ENCODE data around the gene SNX18.

SNX18 gene

DNA sequence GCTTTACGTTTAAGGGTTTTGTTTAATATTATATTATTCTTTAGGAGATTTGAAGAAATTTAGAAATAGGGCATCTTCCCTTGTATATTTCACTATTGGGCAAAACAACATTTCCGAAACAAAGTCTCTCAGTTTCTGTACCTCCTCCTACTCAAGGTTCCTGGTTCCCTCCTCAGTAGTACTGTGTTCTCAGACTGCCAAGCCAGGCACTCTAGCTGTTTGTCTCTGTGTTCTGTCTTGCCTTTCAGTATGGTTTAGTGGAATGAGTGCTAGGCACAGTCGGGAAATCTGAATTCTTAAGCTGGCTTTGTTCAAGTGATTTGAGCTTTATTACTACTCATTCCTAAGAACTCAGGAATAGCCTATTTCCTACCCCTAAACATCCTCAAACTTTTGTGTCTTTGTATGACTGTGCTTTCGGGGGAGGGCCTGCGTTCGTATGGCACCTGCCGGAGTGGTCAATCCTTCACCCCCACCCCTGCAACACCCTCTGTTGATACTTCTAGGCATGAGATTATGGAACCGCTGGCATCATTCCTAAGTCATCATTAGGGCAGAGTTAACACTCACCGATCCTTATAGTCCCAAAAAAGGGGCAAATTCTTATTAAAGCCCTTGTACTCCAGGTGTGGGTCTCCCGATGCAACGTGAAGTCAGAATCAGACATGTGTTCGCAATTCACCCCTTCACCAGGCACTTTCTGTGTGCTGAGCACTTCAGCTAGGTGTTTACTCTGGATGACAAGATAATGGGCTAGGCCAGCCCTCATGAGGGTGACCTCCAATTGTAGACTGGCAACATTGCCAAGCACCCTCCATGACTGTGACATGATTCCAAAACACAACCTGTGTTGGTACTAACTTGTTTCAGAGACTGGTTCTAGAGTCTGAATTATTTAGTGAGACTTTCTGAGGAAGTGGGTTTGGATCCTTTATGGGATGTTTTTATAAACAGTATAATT lies 24.5 kb downstream of the SNX18 start:
- no peak for DNase-seq (ENCODE audit: low read depth in 3 of 3)

DNA sequence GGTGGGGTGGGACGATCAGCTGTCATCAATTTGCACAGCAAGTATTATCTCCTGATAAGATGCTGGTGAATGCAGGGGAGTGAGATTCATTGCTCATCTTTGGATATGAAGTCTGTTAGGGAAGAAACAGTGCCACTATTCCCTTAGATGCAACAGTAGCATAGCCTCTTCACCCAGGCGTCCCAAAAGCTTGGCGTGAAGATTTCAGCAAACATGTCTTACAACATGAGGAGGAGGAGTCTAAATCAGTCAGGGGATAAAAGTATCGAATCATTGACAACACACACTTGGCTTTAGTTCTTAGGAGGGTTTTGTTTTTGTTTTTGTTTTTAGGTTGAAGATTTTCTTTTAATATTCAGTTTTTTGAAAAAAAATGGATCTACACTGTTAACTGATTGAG lies 26.5 kb downstream of the SNX18 start:
- DNase-seq (ENCODE audit: low read depth in 3 of 3): no peak

GRCh38 chr5:54545796-54546195 lies 28.2 kb downstream of the SNX18 start:
- DNase-seq (ENCODE audit: low read depth in 3 of 3): no peak

DNA sequence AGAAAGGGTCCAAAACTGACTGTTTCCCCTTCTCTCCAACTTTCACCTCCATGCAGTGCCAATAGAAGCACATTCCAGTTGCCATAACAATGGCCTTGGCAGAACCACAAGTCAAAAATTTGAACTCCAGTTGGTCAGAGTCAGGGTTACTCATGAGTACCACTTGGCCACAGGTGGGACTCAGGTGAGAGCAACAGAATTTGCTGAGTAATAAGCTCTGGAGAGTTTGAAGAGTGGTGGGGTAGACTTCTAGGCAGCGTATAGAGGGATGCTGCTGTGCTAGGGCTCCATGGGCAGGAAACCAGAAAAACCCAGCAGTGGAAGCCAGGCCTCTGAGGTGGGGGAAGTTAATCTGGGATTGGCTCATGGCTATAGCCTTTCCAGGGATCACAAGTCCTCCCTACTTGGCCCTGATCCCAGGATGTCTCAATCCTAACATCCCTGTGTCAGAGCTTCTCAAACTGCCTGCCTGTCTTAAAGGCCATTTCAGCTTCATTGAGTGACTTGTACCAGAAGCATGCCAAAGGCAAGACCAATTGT lies 30.2 kb downstream of the SNX18 start:
- no peak for DNase-seq (ENCODE audit: low read depth in 3 of 3)

- no peak for DNase-seq (ENCODE audit: low read depth in 3 of 3)
These were observed 31.0 kb downstream of the SNX18 start for GRCh38 chr5:54548565-54548964.

DNA sequence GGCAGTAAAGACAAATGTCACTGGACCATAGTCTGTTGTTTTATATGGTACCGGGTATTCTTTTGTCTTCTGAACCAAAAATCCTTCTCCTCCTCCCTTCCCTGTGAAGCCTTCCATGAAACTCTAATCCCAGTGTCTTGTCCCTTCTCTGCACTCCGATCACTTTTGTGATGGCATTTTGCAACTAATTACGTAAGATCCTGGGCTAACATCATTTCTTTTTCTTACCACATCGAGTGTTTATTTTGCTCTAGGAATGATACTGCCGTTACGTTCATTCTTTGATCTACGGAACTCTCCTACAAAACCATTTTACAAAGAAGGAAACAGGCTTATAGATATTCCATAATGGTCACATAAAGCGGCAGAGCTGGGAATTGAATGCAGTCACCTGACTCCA lies 33.7 kb downstream of the SNX18 start:
- no peak for DNase-seq (ENCODE audit: low read depth in 3 of 3)

DNA sequence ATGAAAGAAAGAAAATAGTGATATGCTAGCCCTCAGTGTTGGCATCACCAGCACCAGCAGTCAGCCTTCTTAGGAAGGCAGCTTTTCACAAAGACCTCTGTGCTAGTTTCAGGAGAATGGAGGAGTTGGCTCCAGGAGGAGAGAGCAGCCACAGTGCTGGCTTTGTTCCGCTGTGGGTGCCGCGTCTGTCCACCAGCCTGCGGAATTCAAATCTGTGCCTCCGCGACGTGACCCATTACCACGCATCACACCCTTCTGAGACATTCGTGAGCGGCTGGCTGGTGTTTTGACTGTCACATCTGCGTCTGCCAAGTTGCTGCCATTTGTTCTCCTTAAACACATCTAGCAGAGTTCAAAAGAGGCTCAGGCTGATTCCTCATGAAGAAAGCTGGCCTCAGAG lies 34.4 kb downstream of the SNX18 start:
- DNase-seq (ENCODE audit: low read depth in 3 of 3): no peak

- DNase-seq (ENCODE audit: low read depth in 3 of 3): no peak
These were observed 34.9 kb downstream of the SNX18 start for GRCh38 chr5:54552446-54552845.

- DNase-seq (ENCODE audit: low read depth in 3 of 3): no peak
These were observed 36.2 kb downstream of the SNX18 start for GRCh38 chr5:54553659-54554207.

DNA sequence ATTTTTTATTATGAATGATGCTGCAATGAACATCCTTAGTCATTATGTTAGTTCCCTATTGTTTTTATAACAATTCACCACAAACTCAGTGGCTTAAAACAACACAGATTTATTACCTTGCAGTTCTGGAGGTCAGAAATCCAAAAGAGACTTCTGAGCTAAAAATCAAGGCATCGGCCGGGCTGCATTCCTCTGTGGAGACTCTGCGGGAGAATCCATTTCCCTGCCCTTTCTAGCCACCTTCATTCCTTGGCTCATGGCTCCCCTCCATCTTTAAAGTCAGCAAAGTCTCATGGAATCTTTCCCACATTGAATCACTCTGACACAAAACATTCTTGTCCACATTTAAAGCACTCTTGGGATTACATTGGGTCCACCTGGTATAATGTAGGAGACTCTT lies 38.6 kb downstream of the SNX18 start:
- no peak for DNase-seq (ENCODE audit: low read depth in 3 of 3)

DNA sequence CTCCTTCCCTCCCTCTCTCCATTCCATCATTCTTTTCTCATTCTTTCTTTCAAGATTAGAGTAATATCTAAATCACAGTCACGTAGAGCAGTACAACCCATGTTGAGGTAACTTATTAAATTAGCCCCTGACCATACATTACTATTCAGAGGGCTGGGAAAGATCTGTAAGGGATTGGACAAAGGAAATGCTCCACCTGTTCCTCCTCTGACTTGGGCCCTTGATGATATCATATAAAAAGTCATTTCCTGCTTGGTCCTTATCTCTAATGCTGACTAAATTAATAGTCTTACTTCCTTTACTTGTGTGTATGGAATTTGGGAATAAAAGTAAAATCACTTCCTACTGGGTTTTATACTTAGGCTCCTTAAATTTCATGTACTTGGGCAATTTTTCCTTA lies 40.8 kb downstream of the SNX18 start:
- DNase-seq (ENCODE audit: low read depth in 3 of 3): no peak

DNA sequence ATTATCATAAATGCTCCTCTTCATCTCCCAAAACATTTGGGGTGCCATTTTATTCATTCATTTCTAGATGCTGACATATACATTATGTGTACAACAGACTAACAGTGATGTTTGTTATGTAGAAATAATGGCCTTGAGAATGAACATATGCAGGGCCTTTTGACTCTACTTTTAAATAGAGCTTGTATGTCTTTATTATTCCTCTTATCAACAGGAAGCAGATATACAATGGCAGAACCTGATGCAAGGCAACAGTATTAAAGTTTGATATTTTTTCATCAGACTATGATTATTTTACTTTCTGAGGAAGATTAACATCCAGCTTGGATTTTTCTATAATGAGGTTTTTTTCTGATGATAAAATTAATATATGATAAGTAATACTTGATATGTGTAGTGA lies 44.1 kb downstream of the SNX18 start:
- no peak for DNase-seq (ENCODE audit: low read depth in 3 of 3)

GRCh38 chr5:54563083-54563761 lies 45.7 kb downstream of the SNX18 start:
- DNase-seq (ENCODE audit: low read depth in 3 of 3): no peak

- no peak for DNase-seq (ENCODE audit: low read depth in 3 of 3)
These were observed 50.4 kb downstream of the SNX18 start for GRCh38 chr5:54567996-54568395.

- no peak for DNase-seq (ENCODE audit: low read depth in 3 of 3)
These were observed 53.4 kb downstream of the SNX18 start for GRCh38 chr5:54570916-54571315.

- no peak for DNase-seq (ENCODE audit: low read depth in 3 of 3)
These were observed 53.9 kb downstream of the SNX18 start for GRCh38 chr5:54571462-54571861.

GRCh38 chr5:54573812-54574489 lies 56.4 kb downstream of the SNX18 start:
- no peak for DNase-seq (ENCODE audit: low read depth in 3 of 3)

GRCh38 chr5:54577528-54577927 lies 60.0 kb downstream of the SNX18 start:
- no peak for DNase-seq (ENCODE audit: low read depth in 3 of 3)

DNA sequence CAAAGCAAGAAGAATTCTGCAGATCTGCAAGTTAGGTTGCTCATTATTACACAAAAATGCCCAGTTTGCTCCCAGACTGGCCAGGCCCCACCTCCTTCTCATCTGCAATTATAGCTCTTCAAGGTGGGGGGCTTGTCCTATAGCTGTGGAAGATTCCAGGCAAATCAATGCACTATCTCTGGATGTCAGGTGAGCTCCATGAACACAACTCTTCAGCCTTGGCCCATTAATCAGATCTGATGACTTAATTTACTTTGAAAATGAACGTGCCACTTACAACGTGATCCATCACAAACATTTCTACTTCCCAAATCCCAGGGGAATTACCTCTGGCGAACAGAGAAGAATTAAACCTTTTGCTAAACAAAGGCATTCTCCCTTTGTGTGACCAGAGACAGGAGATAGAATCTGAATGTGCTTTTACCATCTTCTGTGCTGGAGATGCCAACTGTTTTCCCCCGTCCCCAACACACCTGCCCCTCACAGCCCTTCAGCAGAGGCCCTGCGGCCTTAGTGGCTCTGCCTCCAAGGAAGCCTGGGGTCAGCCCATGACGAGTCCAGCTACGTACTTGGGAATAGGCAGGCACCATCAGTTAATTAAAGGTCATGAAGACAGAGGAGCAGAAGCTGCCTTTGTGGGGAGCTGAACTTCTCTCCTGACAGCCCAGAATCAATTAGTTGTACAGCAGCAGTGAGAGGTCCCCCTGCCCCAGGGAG lies 60.5 kb downstream of the SNX18 start:
- no peak for DNase-seq (ENCODE audit: low read depth in 3 of 3)

GRCh38 chr5:54579591-54580295 lies 62.2 kb downstream of the SNX18 start:
- no peak for DNase-seq (ENCODE audit: low read depth in 3 of 3)

All from stimulated activated CD4-positive, alpha-beta T cell treated with anti-CD3 and anti-CD28 coated beads, TNF-alpha, amount 100 ng/mL, for 4 hours (primary cell).